A549 (cell line): ENCODE data around the gene TTYH2. TPM values are rescaled to one million over a fixed set of nuclear protein-coding genes. Genes with fewer than 3 reads are reported as not detected.

Experiments used
- ATAC-seq, 2 experiments: fragments of 200-7000 bp in 1 of 2; fragments of >200 bp in 1 of 2; cut with Nextera tagmentation in 1 of 2; cut with Tn5 transposase in 1 of 2; 3 replicates each; pipeline versions ENCODE4 v1.8.0 to v1.9.1; 2018 to 2020; ENCODE audit warnings: mild to moderate bottlenecking in 1 of 2, moderate library complexity in 1 of 2
- CTCF ChIA-PET: fragments of 300-600 bp; sonication (Branson Sonifier 250); formaldehyde crosslinking; extraction: SDS; loops from one replicate; lab custom pipeline; 2021; ENCODE audit warnings: antibody characterized with exemption, inconsistent platforms; lab: Yijun Ruan, JAX
- POLR2A ChIA-PET: fragments of 350-600 bp; formaldehyde crosslinking; extraction: SDS; loops from one replicate; lab custom pipeline; 2021; ENCODE audit warnings: antibody characterized with exemption, inconsistent platforms; lab: Yijun Ruan, JAX
- DNase-seq, 2 experiments: peaks; one replicate each; pipeline versions ENCODE4 v3.0.0 to v3.0.0-alpha.2; 2011 to 2016; ENCODE audit warnings: low read depth in 1 of 2, low spot score in 1 of 2
- FAIRE-seq: peaks from 2 replicates; lab custom pipeline; 2011; peaks lifted over from hg19 to GRCh38; lab: Jason Lieb, UNC
- H3K27ac ChIP-seq, 2 experiments: fragments of >200 bp; sonication (Bioruptor Twin); formaldehyde crosslinking; 3 replicates each; pipeline ENCODE4 v1.5.1; 2016 to 2017
- H3K4me1 ChIP-seq: fragments of >200 bp; sonication (Bioruptor Twin); formaldehyde crosslinking; 3 replicates; pipeline ENCODE4 v1.6.1; 2016
- H3K4me2 ChIP-seq: fragments of >200 bp; sonication (Bioruptor Twin); formaldehyde crosslinking; 3 replicates; pipeline ENCODE4 v1.6.1; 2016
- H3K4me3 ChIP-seq: fragments of >200 bp; sonication (Bioruptor Twin); formaldehyde crosslinking; 3 replicates; pipeline ENCODE4 v1.5.1; 2016
- H3K9me3 ChIP-seq: fragments of >200 bp; sonication (Bioruptor Twin); formaldehyde crosslinking; 3 replicates; pipeline ENCODE4 v1.6.1; 2016
- BCL3 ChIP-seq: fragments of >200 bp; sonication (Bioruptor Twin); formaldehyde crosslinking; IDR thresholded peaks from 3 replicates; pipeline ENCODE4 v1.6.1; 2016
- BHLHE40 ChIP-seq: IDR thresholded peaks from 2 replicates; pipeline ENCODE4 v1.6.1; 2012; ENCODE audit warnings: low read depth, low read length, inconsistent platforms
- CBX8 ChIP-seq: fragments of 200-600 bp; sonication (generic); IDR thresholded peaks from 2 replicates; pipeline ENCODE4 v1.6.1; 2016
- E2F6 ChIP-seq: IDR thresholded peaks from 2 replicates; pipeline ENCODE4 v1.6.1; 2012; ENCODE audit warnings: low read depth, borderline replicate concordance
- EHF ChIP-seq: fragments of 250-450 bp; sonication (Bioruptor Pico); IDR thresholded peaks from 2 replicates; pipeline ENCODE4 v1.5.0; 2020; ENCODE audit warnings: mild to moderate bottlenecking
- ELK1 ChIP-seq: fragments of 150-350 bp; IDR thresholded peaks from 2 replicates; pipeline ENCODE4 v1.6.1; 2014; ENCODE audit warnings: low read depth, mild to moderate bottlenecking, low read length
- EP300 ChIP-seq, 2 experiments: fragments of >200 bp; sonication (Bioruptor Twin); formaldehyde crosslinking; IDR thresholded peaks; 2 replicates in 1 of 2; 3 replicates in 1 of 2; pipeline ENCODE4 v1.6.1; 2016 to 2017
- FOSL2 ChIP-seq, 2 experiments: fragments of 450-650 bp in 1 of 2; fragments of >200 bp in 1 of 2; sonication (Bioruptor Twin) in 1 of 2; formaldehyde crosslinking; IDR thresholded peaks; 2 replicates each; pipeline versions ENCODE4 v1.5.0 to v1.6.1; 2016 to 2020; ENCODE audit warnings: mild to moderate bottlenecking in 1 of 2, moderate library complexity in 1 of 2
- FOXS1 ChIP-seq: fragments of 250-450 bp; sonication (Bioruptor Pico); IDR thresholded peaks from 2 replicates; pipeline ENCODE4 v1.5.0; 2020; ENCODE audit warnings: mild to moderate bottlenecking, moderate library complexity
- HOXA7 ChIP-seq: fragments of 250-450 bp; sonication (Bioruptor Pico); IDR thresholded peaks from 2 replicates; pipeline ENCODE4 v1.5.0; 2020; ENCODE audit warnings: mild to moderate bottlenecking, moderate library complexity
- HOXB13 ChIP-seq: fragments of 250-450 bp; sonication (Bioruptor Pico); IDR thresholded peaks from 2 replicates; pipeline ENCODE4 v1.5.0; 2020; ENCODE audit warnings: low read depth, mild to moderate bottlenecking, moderate library complexity
- KDM5A ChIP-seq: fragments of 200-600 bp; sonication (generic); IDR thresholded peaks from 2 replicates; pipeline ENCODE4 v1.6.1; 2016; ENCODE audit warnings: antibody characterized with exemption, mild to moderate bottlenecking
- MAX ChIP-seq: IDR thresholded peaks from 2 replicates; pipeline ENCODE4 v1.6.1; 2012
- MYC ChIP-seq: IDR thresholded peaks from 2 replicates; pipeline ENCODE4 v1.6.1; 2012; ENCODE audit warnings: mild to moderate bottlenecking, inconsistent platforms, low read length, improper control_type of control experiment, borderline replicate concordance
- NFE2L2 ChIP-seq: fragments of 150-350 bp; conservative IDR thresholded peaks from 2 replicates; pipeline ENCODE4 v1.6.1; 2014; ENCODE audit warnings: low read length
- RFX5 ChIP-seq: fragments of 450-650 bp; IDR thresholded peaks from 2 replicates; pipeline ENCODE4 v1.7.1; 2014; ENCODE audit warnings: antibody characterized with exemption, mild to moderate bottlenecking, moderate library complexity
- SMC3 ChIP-seq: fragments of >200 bp; sonication (Bioruptor Twin); formaldehyde crosslinking; IDR thresholded peaks from 3 replicates; pipeline ENCODE4 v1.6.1; 2018; ENCODE audit warnings: inconsistent platforms
- ZNF302 ChIP-seq: fragments of 250-450 bp; sonication (Bioruptor Pico); IDR thresholded peaks from 2 replicates; pipeline ENCODE4 v1.9.0; 2021; ENCODE audit warnings: inconsistent platforms, mild to moderate bottlenecking, moderate library complexity
- WGBS: methylation state at CpG from one replicate; pipeline ENCODE4 v1.1.6; 2017; ENCODE audit errors: missing lambda C conversion rate; 5-methylcytosine and 5-hydroxymethylcytosine counted together
- polyA plus RNA-seq, 4 experiments: library from polyadenylated mRNA; depleted of rRNA in 3 of 4; stranded (reverse); fragments of >200 nt; fragmentation: RNase III in 1 of 4; extraction: RNeasy Plus Mini Kit Qiagen cat#74134 plus additional on column Dnase treatment in 1 of 4; gene quantifications; 2 replicates in 3 of 4; 3 replicates in 1 of 4; pipeline ENCODE4 v1.2.3, GENCODE V29; 2011 to 2017
- TF ChIP-seq, protein P1 (sequence below): fragments of 200-600 bp; sonication (generic); IDR thresholded peaks from 2 replicates; pipeline ENCODE4 v1.6.1; 2016; ENCODE audit warnings: antibody characterized with exemption, mild to moderate bottlenecking, moderate library complexity

The TTYH2 gene
- polyA plus RNA-seq, 2 of the 4 experiments (the other 2 are of a cell fraction), result 1.4 to 1.7 TPM

GRCh38 chr17:74249590-74250270 is 36.4 kb downstream of the TTYH2 start:
- Histone ChIP-seq H3K4me3 (no peak overlapping the region), H3K27ac (no peak overlapping the region), H3K4me2 (no peak overlapping the region), H3K9me3 (no peaks in the 10 kb centered on the region), H3K4me1 (no peaks in the 10 kb centered on the region)
- FAIRE-seq (no peak), ATAC-seq (no peak), DNase-seq (no peak)
- CTCF ChIA-PET, result interaction anchor here (0.6 to 4.9 kb wide), 6 partner anchors 10 to 277 kb away, joined by 3 to 16 read pairs (median 4); no protein-coding TSS in a partner anchor
- 83% methylated on average over 15 of the region's 17 CpGs for WGBS
- TF ChIP-seq HOXA7 (CRISPR knock-in tag) (no peak), KDM5A (no peak), BHLHE40 (no peak), ZNF302 (CRISPR knock-in tag) (no peak), MAX (no peak)
- TF ChIP-seq, all 56 proteins: peak for 0
- POLR2A ChIA-PET, result no interaction called here

- ChIA-PET POLR2A (no interaction called here), CTCF (interaction anchor here (1.1 to 4.9 kb wide), 3 partner anchors 10 to 47 kb away, joined by 5 to 16 read pairs (median 6); no protein-coding TSS in a partner anchor)
- WGBS, result 41% methylated on average over 11 of the region's 12 CpGs
- DNase-seq (no peak), ATAC-seq (no peak), FAIRE-seq (no peak)
- no peak overlapping the region for H3K27ac ChIP-seq
- no peaks in the 10 kb centered on the region for H3K4me1 ChIP-seq
- no peak overlapping the region for H3K4me3 ChIP-seq
- no peaks in the 10 kb centered on the region for H3K9me3 ChIP-seq
- TF ChIP-seq CBX8, result no peak
- TF ChIP-seq FOSL2 (IDR thresholded peaks at IDR 0.05), result no peak
- no peak for TF ChIP-seq FOSL2 (CRISPR knock-in tag; IDR thresholded peaks at IDR 0.05)
- no peak for TF ChIP-seq ZNF302 (CRISPR knock-in tag)
- no peak for TF ChIP-seq EHF (CRISPR knock-in tag)
- no peak for TF ChIP-seq MYC
- no peak for TF ChIP-seq RFX5
- no peak for TF ChIP-seq E2F6
- no peak for TF ChIP-seq ELK1
- TF ChIP-seq EP300 (IDR thresholded peaks at IDR 0.05), result no peak
- TF ChIP-seq HOXB13 (CRISPR knock-in tag), result no peak
- TF ChIP-seq, protein P1, sequence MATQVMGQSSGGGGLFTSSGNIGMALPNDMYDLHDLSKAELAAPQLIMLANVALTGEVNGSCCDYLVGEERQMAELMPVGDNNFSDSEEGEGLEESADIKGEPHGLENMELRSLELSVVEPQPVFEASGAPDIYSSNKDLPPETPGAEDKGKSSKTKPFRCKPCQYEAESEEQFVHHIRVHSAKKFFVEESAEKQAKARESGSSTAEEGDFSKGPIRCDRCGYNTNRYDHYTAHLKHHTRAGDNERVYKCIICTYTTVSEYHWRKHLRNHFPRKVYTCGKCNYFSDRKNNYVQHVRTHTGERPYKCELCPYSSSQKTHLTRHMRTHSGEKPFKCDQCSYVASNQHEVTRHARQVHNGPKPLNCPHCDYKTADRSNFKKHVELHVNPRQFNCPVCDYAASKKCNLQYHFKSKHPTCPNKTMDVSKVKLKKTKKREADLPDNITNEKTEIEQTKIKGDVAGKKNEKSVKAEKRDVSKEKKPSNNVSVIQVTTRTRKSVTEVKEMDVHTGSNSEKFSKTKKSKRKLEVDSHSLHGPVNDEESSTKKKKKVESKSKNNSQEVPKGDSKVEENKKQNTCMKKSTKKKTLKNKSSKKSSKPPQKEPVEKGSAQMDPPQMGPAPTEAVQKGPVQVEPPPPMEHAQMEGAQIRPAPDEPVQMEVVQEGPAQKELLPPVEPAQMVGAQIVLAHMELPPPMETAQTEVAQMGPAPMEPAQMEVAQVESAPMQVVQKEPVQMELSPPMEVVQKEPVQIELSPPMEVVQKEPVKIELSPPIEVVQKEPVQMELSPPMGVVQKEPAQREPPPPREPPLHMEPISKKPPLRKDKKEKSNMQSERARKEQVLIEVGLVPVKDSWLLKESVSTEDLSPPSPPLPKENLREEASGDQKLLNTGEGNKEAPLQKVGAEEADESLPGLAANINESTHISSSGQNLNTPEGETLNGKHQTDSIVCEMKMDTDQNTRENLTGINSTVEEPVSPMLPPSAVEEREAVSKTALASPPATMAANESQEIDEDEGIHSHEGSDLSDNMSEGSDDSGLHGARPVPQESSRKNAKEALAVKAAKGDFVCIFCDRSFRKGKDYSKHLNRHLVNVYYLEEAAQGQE, result no peak
- TF ChIP-seq FOXS1 (CRISPR knock-in tag), result no peak
- no peak for TF ChIP-seq BCL3
- TF ChIP-seq KDM5A, result no peak
- TF ChIP-seq SMC3, result no peak
- no peak for TF ChIP-seq NFE2L2
- TF ChIP-seq, all 56 proteins: peak for 0
- H3K4me2 ChIP-seq, result no peak overlapping the region
These were observed 37.1 kb downstream of the TTYH2 start for GRCh38 chr17:74250324-74250995.
